Measurements from ENCODE around the gene DCAF7.

DNA sequence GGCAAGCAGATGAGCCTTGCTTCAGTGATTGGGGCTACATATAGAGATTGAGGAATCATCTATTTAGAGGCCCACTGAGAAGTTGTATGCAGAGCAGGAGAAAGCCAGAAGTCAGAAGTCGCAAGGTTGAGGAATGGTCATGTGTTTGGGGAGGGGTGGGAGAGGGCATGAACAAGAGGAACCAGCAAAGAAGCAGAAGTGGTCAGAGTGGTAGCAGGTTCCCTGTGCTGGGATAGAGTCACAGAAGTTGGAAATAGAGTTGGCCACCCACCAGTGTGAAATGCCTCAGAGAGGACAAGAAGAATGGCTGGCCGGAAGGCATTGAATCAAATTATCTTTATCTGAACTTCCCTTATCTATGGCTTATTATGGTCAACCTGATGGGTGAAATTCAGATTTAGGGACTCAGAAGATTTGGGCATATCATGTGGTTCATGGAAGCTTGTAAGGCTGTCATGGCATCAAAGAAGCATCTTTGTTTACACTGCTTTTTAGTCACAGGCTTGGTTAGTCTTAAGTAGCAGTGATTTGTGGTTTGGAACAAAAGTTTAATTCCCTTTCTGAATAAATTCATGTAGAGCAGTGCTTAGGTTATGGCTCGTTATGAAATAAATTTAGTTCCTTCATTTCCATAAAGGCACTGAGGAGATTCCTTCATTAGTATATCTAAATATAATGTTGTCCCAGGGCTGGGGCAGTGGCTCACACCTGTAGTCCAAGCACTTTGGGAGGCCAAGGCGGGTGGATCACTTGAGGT lies 91.6 kb downstream of the DCAF7 start:
- TF ChIP-seq, protein P1, sequence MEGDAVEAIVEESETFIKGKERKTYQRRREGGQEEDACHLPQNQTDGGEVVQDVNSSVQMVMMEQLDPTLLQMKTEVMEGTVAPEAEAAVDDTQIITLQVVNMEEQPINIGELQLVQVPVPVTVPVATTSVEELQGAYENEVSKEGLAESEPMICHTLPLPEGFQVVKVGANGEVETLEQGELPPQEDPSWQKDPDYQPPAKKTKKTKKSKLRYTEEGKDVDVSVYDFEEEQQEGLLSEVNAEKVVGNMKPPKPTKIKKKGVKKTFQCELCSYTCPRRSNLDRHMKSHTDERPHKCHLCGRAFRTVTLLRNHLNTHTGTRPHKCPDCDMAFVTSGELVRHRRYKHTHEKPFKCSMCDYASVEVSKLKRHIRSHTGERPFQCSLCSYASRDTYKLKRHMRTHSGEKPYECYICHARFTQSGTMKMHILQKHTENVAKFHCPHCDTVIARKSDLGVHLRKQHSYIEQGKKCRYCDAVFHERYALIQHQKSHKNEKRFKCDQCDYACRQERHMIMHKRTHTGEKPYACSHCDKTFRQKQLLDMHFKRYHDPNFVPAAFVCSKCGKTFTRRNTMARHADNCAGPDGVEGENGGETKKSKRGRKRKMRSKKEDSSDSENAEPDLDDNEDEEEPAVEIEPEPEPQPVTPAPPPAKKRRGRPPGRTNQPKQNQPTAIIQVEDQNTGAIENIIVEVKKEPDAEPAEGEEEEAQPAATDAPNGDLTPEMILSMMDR (IDR thresholded peaks at IDR 0.05): no peak
- no peak for TF ChIP-seq POLR2A (IDR thresholded peaks at IDR 0.05)
